H9 (cell line): ENCODE data around the gene ISM2. TPM values are rescaled to one million over a fixed set of nuclear protein-coding genes. Genes with fewer than 3 reads are reported as not detected.
A peak's percentile ranks its signal among the peaks of the same experiment; 100 is the strongest.

Experiments
- DNase-seq: peaks from one replicate; pipeline ENCODE4 v3.0.0-alpha.2; 2017
- H2AFZ ChIP-seq: one replicate; pipeline ENCODE4 v1.6.1; 2013; ENCODE audit warnings: mild to moderate bottlenecking, low read length, control low read depth, moderate library complexity
- H2AK5ac ChIP-seq: 2 replicates; pipeline ENCODE4 v1.6.1; 2013; ENCODE audit warnings: low read length, control low read depth, mixed read lengths; ENCODE audit not compliant: insufficient read length
- H2BK120ac ChIP-seq: one replicate; pipeline ENCODE4 v1.6.1; 2013; ENCODE audit warnings: low read depth, mild to moderate bottlenecking, low read length, control low read depth, inconsistent platforms; ENCODE audit not compliant: poor library complexity, severe bottlenecking
- H2BK12ac ChIP-seq: 2 replicates; pipeline ENCODE4 v1.6.1; 2013; ENCODE audit warnings: low read length, control low read depth, mixed read lengths, low read depth; ENCODE audit not compliant: insufficient read length
- H2BK15ac ChIP-seq: 2 replicates; pipeline ENCODE4 v1.6.1; 2013; ENCODE audit warnings: low read depth, low read length, control low read depth
- H2BK20ac ChIP-seq: one replicate; pipeline ENCODE4 v1.6.1; 2013; ENCODE audit warnings: low read depth, mild to moderate bottlenecking, low read length, control low read depth, inconsistent platforms; ENCODE audit not compliant: poor library complexity, severe bottlenecking
- H2BK5ac ChIP-seq: 2 replicates; pipeline ENCODE4 v1.6.1; 2013; ENCODE audit warnings: low read length, control low read depth, mixed read lengths; ENCODE audit not compliant: insufficient read length
- H3K14ac ChIP-seq: 2 replicates; pipeline ENCODE4 v1.6.1; 2013; ENCODE audit warnings: low read length, control low read depth; ENCODE audit not compliant: insufficient read depth
- H3K18ac ChIP-seq: 2 replicates; pipeline ENCODE4 v1.6.1; 2013; ENCODE audit warnings: low read depth, mild to moderate bottlenecking, mixed read lengths, low read length, control low read depth; ENCODE audit not compliant: insufficient read length
- H3K23ac ChIP-seq: 2 replicates; pipeline ENCODE4 v1.6.1; 2013; ENCODE audit warnings: low read length, control low read depth, mixed read lengths, low read depth; ENCODE audit not compliant: insufficient read length
- H3K23me2 ChIP-seq: 2 replicates; pipeline ENCODE4 v1.6.1; 2013; ENCODE audit warnings: low read depth, mild to moderate bottlenecking, mixed read lengths, low read length, control low read depth; ENCODE audit not compliant: insufficient read length, poor library complexity, severe bottlenecking
- H3K27ac ChIP-seq: 2 replicates; pipeline ENCODE4 v1.5.1; 2013; ENCODE audit warnings: low read length, control low read depth, mixed read lengths, low read depth; ENCODE audit not compliant: insufficient read length
- H3K27me3 ChIP-seq: 2 replicates; pipeline ENCODE4 v1.6.1; 2013; ENCODE audit warnings: low read length, control low read depth, inconsistent platforms; ENCODE audit not compliant: insufficient read depth
- H3K4ac ChIP-seq: 2 replicates; pipeline ENCODE4 v1.6.1; 2013; ENCODE audit warnings: low read depth, mild to moderate bottlenecking, control low read depth, inconsistent platforms, low read length, moderate library complexity
- H3K4me1 ChIP-seq: 2 replicates; pipeline ENCODE4 v1.6.1; 2013; ENCODE audit warnings: low read length, control low read depth, inconsistent platforms; ENCODE audit not compliant: insufficient read depth
- H3K4me2 ChIP-seq: 2 replicates; pipeline ENCODE4 v1.6.1; 2013; ENCODE audit warnings: low read length, control low read depth, mixed read lengths; ENCODE audit not compliant: insufficient read length, insufficient read depth
- H3K56ac ChIP-seq: 2 replicates; pipeline ENCODE4 v1.6.1; 2013; ENCODE audit warnings: low read depth, mild to moderate bottlenecking, mixed read lengths, low read length, control low read depth; ENCODE audit not compliant: insufficient read length
- H3K79me1 ChIP-seq: 2 replicates; pipeline ENCODE4 v1.6.1; 2013; ENCODE audit warnings: low read depth, mild to moderate bottlenecking, moderate library complexity, low read length, control low read depth, inconsistent platforms; ENCODE audit not compliant: insufficient read depth, poor library complexity, severe bottlenecking
- H3K79me2 ChIP-seq: 2 replicates; pipeline ENCODE4 v1.6.1; 2013; ENCODE audit warnings: low read length, control low read depth, inconsistent platforms; ENCODE audit not compliant: insufficient read depth
- H3K9ac ChIP-seq: 2 replicates; pipeline ENCODE4 v1.6.1; 2013; ENCODE audit warnings: low read length, control low read depth, mixed read lengths; ENCODE audit not compliant: insufficient read length; ENCODE audit errors: extremely low read depth
- H3K9me3 ChIP-seq: one replicate; pipeline ENCODE4 v1.6.1; 2013; ENCODE audit warnings: low read depth, low read length, inconsistent platforms; ENCODE audit not compliant: control insufficient read depth
- H3T11ph ChIP-seq: one replicate; pipeline ENCODE4 v1.6.1; 2013; ENCODE audit warnings: mild to moderate bottlenecking, low read length, control low read depth, inconsistent platforms
- H4K20me1 ChIP-seq: one replicate; pipeline ENCODE4 v1.6.1; 2013; ENCODE audit not compliant: control insufficient read depth, insufficient read length, insufficient read depth
- H4K5ac ChIP-seq: 2 replicates; pipeline ENCODE4 v1.6.1; 2013; ENCODE audit warnings: low read depth, mild to moderate bottlenecking, mixed read lengths, low read length, control low read depth; ENCODE audit not compliant: insufficient read length
- H4K8ac ChIP-seq: replicated peaks from 2 replicates; pipeline ENCODE4 v1.6.1; 2013; ENCODE audit warnings: low read length, control low read depth, mixed read lengths, low read depth; ENCODE audit not compliant: insufficient read length
- H4K91ac ChIP-seq: 2 replicates; pipeline ENCODE4 v1.6.1; 2013; ENCODE audit warnings: low read depth, mild to moderate bottlenecking, moderate library complexity, mixed read lengths, low read length, control low read depth; ENCODE audit not compliant: insufficient read length
- H3K27ac Mint-ChIP-seq, 3 experiments: 2 replicates in 2 of 3; 3 replicates in 1 of 3; pipeline ENCODE4 v1.8.0; 2020 to 2021; ENCODE audit warnings: mixed read lengths in 3 of 3, mild to moderate bottlenecking in 1 of 3, moderate library complexity in 1 of 3
- H3K27me3 Mint-ChIP-seq: 2 replicates; pipeline ENCODE4 v1.8.0; 2021; ENCODE audit warnings: low read depth, mild to moderate bottlenecking, moderate library complexity, mixed read lengths
- H3K36me3 Mint-ChIP-seq, 3 experiments: 2 replicates in 2 of 3; 3 replicates in 1 of 3; pipeline ENCODE4 v1.8.0; 2020 to 2021; ENCODE audit warnings: low read depth in 3 of 3, mixed read lengths in 3 of 3; ENCODE audit not compliant: insufficient read depth in 1 of 3
- H3K4me1 Mint-ChIP-seq, 2 experiments: 2 replicates each; pipeline ENCODE4 v1.8.0; 2020; ENCODE audit warnings: mixed read lengths in 2 of 2
- H3K4me3 Mint-ChIP-seq, 2 experiments: 2 replicates in 1 of 2; 3 replicates in 1 of 2; pipeline ENCODE4 v1.8.0; 2020 to 2021; ENCODE audit warnings: mild to moderate bottlenecking in 2 of 2, mixed read lengths in 2 of 2, moderate library complexity in 1 of 2
- H3K9me3 Mint-ChIP-seq, 2 experiments: 2 replicates in 1 of 2; 3 replicates in 1 of 2; pipeline ENCODE4 v1.8.0; 2020; ENCODE audit warnings: mild to moderate bottlenecking in 2 of 2, mixed read lengths in 2 of 2, moderate library complexity in 1 of 2
- WGBS: extraction: QIAGEN DNeasy Blood & Tissue Kit; methylation state at CpG from one replicate; pipeline ENCODE4 v1.1.7; 2013; ENCODE audit warnings: missing lambda C conversion rate, low lambda C conversion rate, mixed read lengths; ENCODE audit not compliant: insufficient read length; ENCODE audit errors: extremely low coverage; 5-methylcytosine and 5-hydroxymethylcytosine counted together
- total RNA-seq: library from RNA; stranded (reverse); gene quantifications from 2 replicates; pipeline ENCODE4 v1.2.1, GENCODE V29; 2021
- TF ChIP-seq, protein P1 (sequence below): fragments of 200-600 bp; sonication (generic); conservative IDR thresholded peaks from 3 replicates; pipeline ENCODE4 v1.8.0; 2021; ENCODE audit warnings: antibody characterized with exemption, mild to moderate bottlenecking

ISM2 gene
- total RNA-seq, 1 experiment from 2014 or later, result 0.39 TPM

DNA sequence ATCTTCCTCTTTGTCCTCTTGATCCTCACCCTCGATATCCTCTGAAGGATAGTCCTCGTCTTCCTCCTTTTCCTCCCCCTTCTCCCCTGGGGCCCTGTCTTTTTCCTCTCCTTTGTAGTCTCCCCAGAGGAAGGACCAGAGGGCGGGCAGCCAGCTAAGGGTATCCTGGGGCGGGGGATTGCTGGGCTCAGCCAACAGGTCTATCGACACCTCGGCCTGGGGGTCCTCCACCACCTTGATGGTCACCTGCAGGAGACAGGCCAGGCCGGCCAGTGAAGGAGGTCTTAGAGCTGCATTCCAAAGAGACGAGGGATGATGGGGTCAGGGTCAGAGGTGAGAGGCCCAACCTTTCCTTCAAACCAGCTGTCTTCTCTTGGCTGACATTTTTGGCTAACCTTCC, 16.2 kb downstream of the ISM2 start:
- H2BK15ac ChIP-seq, result no peak overlapping the region
- no peak overlapping the region for H4K8ac ChIP-seq
- H3K27ac Mint-ChIP-seq, result peak overlapping the region in 2 of 3 experiments; percentile 19 to 28; a peak in 1 of 7 replicates
- no peaks in the 10 kb centered on the region for H3K4me1 Mint-ChIP-seq
- H3K18ac ChIP-seq, result no peak overlapping the region
- no peak overlapping the region for H3K14ac ChIP-seq
- no peak overlapping the region for H3K4ac ChIP-seq
- no peaks in the 10 kb centered on the region for H3K23me2 ChIP-seq
- H3K9me3 Mint-ChIP-seq, result no peaks in the 10 kb centered on the region
- DNase-seq, result no peak
- no peak overlapping the region for H2AK5ac ChIP-seq
- no peak overlapping the region for H4K91ac ChIP-seq
- H3K56ac ChIP-seq, result no peak overlapping the region
- H3K79me2 ChIP-seq, result no peaks in the 10 kb centered on the region
- H3K27ac ChIP-seq, result no peak overlapping the region
- TF ChIP-seq, protein P1, sequence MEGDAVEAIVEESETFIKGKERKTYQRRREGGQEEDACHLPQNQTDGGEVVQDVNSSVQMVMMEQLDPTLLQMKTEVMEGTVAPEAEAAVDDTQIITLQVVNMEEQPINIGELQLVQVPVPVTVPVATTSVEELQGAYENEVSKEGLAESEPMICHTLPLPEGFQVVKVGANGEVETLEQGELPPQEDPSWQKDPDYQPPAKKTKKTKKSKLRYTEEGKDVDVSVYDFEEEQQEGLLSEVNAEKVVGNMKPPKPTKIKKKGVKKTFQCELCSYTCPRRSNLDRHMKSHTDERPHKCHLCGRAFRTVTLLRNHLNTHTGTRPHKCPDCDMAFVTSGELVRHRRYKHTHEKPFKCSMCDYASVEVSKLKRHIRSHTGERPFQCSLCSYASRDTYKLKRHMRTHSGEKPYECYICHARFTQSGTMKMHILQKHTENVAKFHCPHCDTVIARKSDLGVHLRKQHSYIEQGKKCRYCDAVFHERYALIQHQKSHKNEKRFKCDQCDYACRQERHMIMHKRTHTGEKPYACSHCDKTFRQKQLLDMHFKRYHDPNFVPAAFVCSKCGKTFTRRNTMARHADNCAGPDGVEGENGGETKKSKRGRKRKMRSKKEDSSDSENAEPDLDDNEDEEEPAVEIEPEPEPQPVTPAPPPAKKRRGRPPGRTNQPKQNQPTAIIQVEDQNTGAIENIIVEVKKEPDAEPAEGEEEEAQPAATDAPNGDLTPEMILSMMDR, result no peak
- no peak overlapping the region for H3K23ac ChIP-seq
- no peak overlapping the region for H2BK120ac ChIP-seq
- H4K5ac ChIP-seq, result no peak overlapping the region
- H3K27me3 ChIP-seq, result no peaks in the 10 kb centered on the region
- WGBS, result no CpG with 5 or more reads among the region's 8 CpGs
- no peak overlapping the region for H2AFZ ChIP-seq
- H3K9me3 ChIP-seq, result no peaks in the 10 kb centered on the region
- H2BK12ac ChIP-seq, result no peak overlapping the region
- no peaks in the 10 kb centered on the region for H3K79me1 ChIP-seq
- H2BK20ac ChIP-seq, result no peak overlapping the region
- no peak overlapping the region for H3K9ac ChIP-seq
- H3K4me2 ChIP-seq, result no peak overlapping the region
- no peaks in the 10 kb centered on the region; a peak in 1 of 7 replicates for H3K36me3 Mint-ChIP-seq
- no peak overlapping the region for H2BK5ac ChIP-seq
- no peaks in the 10 kb centered on the region for H3K4me1 ChIP-seq
- no peaks in the 10 kb centered on the region for H3K27me3 Mint-ChIP-seq
- no peaks in the 10 kb centered on the region for H4K20me1 ChIP-seq
- no peak overlapping the region for H3T11ph ChIP-seq
- no peak overlapping the region for H3K4me3 Mint-ChIP-seq
